GM10847 (cell line): ENCODE measurements around the gene TMEM45B.
A peak's percentile ranks its signal among the peaks of the same experiment; 100 is the strongest.

Source experiments
- POLR2A ChIP-seq: IDR thresholded peaks from 2 replicates; pipeline ENCODE4 v1.6.1; 2011; ENCODE audit not compliant: insufficient read length; ENCODE audit errors: extremely low read depth

Gene TMEM45B

DNA sequence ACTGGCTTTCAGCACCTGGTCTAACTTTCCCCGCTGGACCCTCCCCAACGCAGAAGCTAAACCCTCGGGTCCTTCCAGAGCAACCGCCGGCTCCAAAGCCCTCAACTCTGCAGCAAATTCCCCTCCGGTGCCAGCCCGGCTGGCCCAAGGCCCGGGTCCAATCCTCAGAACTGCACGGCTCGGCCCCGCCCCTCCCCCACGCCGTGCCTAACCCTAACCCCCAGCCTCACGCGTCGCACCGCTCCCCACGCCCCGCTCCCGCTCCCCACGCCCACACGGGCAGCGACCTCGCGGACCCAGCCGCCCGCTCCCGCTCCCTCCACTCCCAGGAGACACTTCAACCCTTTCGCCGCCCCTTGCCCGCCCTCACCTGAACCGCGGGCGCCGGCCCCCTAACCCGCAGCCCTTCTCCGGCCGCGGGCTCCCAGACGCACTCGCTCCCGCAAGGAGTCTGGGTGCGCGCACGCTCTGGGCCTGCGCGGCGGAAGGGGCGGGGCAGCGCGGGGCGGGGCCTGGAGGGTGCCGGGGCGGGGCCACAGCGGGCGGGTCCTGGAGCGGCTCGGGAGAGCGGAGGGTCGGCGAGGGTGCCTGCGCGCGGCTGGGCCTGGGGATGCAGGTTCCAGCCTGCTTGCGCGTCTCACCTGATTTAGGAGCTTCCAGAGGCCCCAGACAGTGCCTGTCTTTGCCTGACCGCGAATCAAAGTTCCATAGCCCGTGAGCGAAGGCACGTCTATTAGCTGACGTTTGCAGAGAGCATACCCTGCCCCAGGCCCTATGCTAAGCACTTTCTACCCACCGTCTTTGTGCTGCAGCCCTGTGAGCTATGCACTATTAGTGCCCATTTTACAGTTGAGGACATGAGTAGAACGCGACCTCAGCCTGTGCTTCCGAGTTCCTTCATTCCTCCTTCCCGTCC is 79.7 kb downstream of the TMEM45B start, which contains the start of gene NFRKB:
NFRKB (minus strand) TSS at position 453 of the 916 bp plus-strand sequence. CDS start 2,729 bp downstream, outside the sequence.
- TF ChIP-seq POLR2A = peak; percentile 74

DNA sequence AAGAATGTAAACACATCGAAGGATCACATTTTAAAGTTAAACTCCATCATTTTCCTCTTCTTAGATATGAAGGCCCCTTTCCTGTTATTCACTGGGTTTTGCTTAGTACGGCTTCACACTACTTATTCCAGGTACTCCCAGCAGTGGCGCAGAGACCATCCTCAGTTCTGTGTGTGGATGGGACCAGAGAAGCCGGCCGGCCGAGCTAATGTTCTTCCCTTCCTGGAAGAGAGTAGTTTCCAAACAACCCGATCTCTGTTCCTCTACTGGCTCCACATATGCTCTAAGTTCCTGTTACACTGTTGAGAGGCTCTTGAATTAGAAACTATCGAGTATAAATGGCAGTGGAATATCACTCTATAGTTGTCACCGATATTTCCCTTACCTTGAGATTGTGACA is 80.4 kb downstream of the TMEM45B start:
- TF ChIP-seq POLR2A = no peak

DNA sequence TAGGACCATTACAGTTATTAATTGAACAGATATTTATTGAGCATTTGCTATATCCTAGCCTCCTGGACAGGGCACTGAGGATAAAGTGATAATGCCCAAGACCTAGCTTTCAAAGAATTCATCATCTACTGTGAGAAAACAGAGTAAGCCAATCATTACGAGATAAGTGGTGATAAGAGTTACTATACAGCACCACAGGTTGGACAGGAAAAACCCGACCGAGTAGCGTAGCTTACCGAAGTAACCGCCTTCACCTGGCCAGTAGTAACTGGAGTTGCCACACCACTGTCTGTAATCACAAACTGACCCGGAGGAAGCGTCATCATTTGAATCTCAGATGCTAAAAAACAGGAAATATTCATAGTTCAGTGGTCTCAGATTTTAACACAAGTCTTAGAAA is 89.8 kb downstream of the TMEM45B start:
- no peak for TF ChIP-seq POLR2A
